Neural progenitor cell (in vitro differentiated cells): ENCODE measurements around the gene AUTS2.

Source experiments
- CTCF ChIP-seq: fragments of 200-600 bp; sonication (generic); IDR thresholded peaks from 2 replicates; pipeline ENCODE4 v1.5.1; 2017; ENCODE audit warnings: antibody characterized with exemption, mild to moderate bottlenecking
- EZH2 ChIP-seq: fragments of 200-600 bp; sonication (generic); IDR thresholded peaks from 2 replicates; pipeline ENCODE4 v1.6.1; 2017; ENCODE audit warnings: antibody characterized with exemption, mild to moderate bottlenecking, moderate library complexity
- EZH2phosphoT487 ChIP-seq: fragments of 200-600 bp; sonication (generic); IDR thresholded peaks from 2 replicates; pipeline ENCODE4 v1.6.1; 2017; ENCODE audit warnings: antibody characterized with exemption

- TF ChIP-seq CTCF: no peak
- no peak for TF ChIP-seq EZH2
- no peak for TF ChIP-seq EZH2phosphoT487
Observed at GRCh38 chr7:70836946-70837345, 1238.7 kb downstream of the AUTS2 start.
